GM12878 (cell line): ENCODE data around the gene FLVCR2. TPM values are rescaled to one million over a fixed set of nuclear protein-coding genes. Genes with fewer than 3 reads are reported as not detected.

ENCODE experiments used
- ATAC-seq: fragments of 200-7000 bp; cut with Tn5 transposase; 3 replicates; pipeline ENCODE4 v1.9.1; 2020; ENCODE audit warnings: mild to moderate bottlenecking, moderate library complexity
- BruUV-seq: library from RNA; stranded (reverse); fragments of 400-500 nt; replicated peaks from 2 replicates; lab custom pipeline; 2021; lab: Mats Ljungman, UMichigan
- CTCF ChIA-PET: fragments of 300-600 bp; sonication (Branson Sonifier 250); formaldehyde crosslinking; extraction: SDS; loops from one replicate; lab custom pipeline; 2021; ENCODE audit warnings: inconsistent platforms; lab: Yijun Ruan, JAX
- POLR2A ChIA-PET: fragments of 350-600 bp; formaldehyde crosslinking; extraction: SDS; loops from one replicate; lab custom pipeline; 2021; ENCODE audit warnings: inconsistent platforms; lab: Charles Lee
- RAD21 ChIA-PET: fragments of 300-600 bp; sonication (Branson Sonifier 250); formaldehyde crosslinking; loops from one replicate; lab custom pipeline; 2023; ENCODE audit warnings: antibody characterized with exemption; ENCODE audit not compliant: unreplicated experiment; lab: Charles Lee
- SMC1A ChIA-PET: fragments of 300-600 bp; sonication (Branson Sonifier 250); formaldehyde crosslinking; loops from one replicate; lab custom pipeline; 2023; ENCODE audit not compliant: unreplicated experiment, uncharacterized antibody; lab: Charles Lee
- DNase-seq: peaks from one replicate; pipeline ENCODE4 v3.0.0-alpha.2; 2011; ENCODE audit warnings: low read depth, low spot score
- FAIRE-seq: peaks from 3 replicates; lab custom pipeline; 2011; peaks lifted over from hg19 to GRCh38; lab: Jason Lieb, UNC
- H2AFZ ChIP-seq: 2 replicates; pipeline ENCODE4 v1.6.0; 2011; ENCODE audit warnings: low read depth, low read length, control low read depth; ENCODE audit not compliant: control insufficient read depth
- H3K27ac ChIP-seq: 2 replicates; pipeline ENCODE4 v1.5.1; 2011; ENCODE audit warnings: control low read depth; ENCODE audit not compliant: control insufficient read depth, insufficient read depth
- H3K27me3 ChIP-seq, 2 experiments: replicated peaks in 1 of 2; 2 replicates each; pipeline versions ENCODE4 v1.6.0 to v1.6.1; 2011; ENCODE audit warnings: low read length in 1 of 2; ENCODE audit not compliant: control insufficient read depth in 2 of 2, insufficient read depth in 2 of 2
- H3K36me3 ChIP-seq, 2 experiments: 2 replicates each; pipeline ENCODE4 v1.5.1; 2011; ENCODE audit warnings: low read length in 1 of 2; ENCODE audit not compliant: control insufficient read depth in 2 of 2, insufficient read depth in 2 of 2
- H3K4me1 ChIP-seq: 2 replicates; pipeline ENCODE4 v1.6.1; 2011; ENCODE audit warnings: mild to moderate bottlenecking, low read length, moderate library complexity, mixed read lengths; ENCODE audit not compliant: control insufficient read depth, insufficient read depth
- H3K4me2 ChIP-seq: 2 replicates; pipeline ENCODE4 v1.6.0; 2011; ENCODE audit warnings: control low read depth; ENCODE audit not compliant: control insufficient read depth, insufficient read depth
- H3K4me3 ChIP-seq: fragments of 200-600 bp; sonication (generic); 2 replicates; pipeline ENCODE4 v1.5.1; 2016
- H3K79me2 ChIP-seq: 2 replicates; pipeline ENCODE4 v1.6.0; 2011; ENCODE audit warnings: low read length; ENCODE audit not compliant: control insufficient read depth, insufficient read depth
- H3K9ac ChIP-seq: 2 replicates; pipeline ENCODE4 v1.8.0; 2011; ENCODE audit warnings: low read length, control low read depth, mixed read lengths; ENCODE audit not compliant: control insufficient read depth, insufficient read depth
- H3K9me3 ChIP-seq: replicated peaks from 3 replicates; pipeline ENCODE4 v1.5.1; 2011; ENCODE audit warnings: mild to moderate bottlenecking, low read length; ENCODE audit not compliant: control insufficient read depth, insufficient read depth
- H4K20me1 ChIP-seq: 2 replicates; pipeline ENCODE4 v1.6.0; 2011; ENCODE audit not compliant: control insufficient read depth, insufficient read depth
- ATF7 ChIP-seq: fragments of 450-650 bp; IDR thresholded peaks from 2 replicates; pipeline ENCODE4 v1.6.1; 2016; ENCODE audit warnings: low read depth, mild to moderate bottlenecking
- RELA ChIP-seq: fragments of 450-650 bp; IDR thresholded peaks from 2 replicates; pipeline ENCODE4 v1.8.0; 2014; ENCODE audit warnings: borderline replicate concordance; ENCODE audit not compliant: partially characterized antibody
- SIN3A ChIP-seq: IDR thresholded peaks from 2 replicates; pipeline ENCODE4 v1.6.1; 2012; ENCODE audit warnings: low read depth, low read length, improper control_type of control experiment
- TAF1 ChIP-seq: IDR thresholded peaks from 2 replicates; pipeline ENCODE4 v1.6.1; 2011; ENCODE audit warnings: mild to moderate bottlenecking, low read depth, low read length, borderline replicate concordance
- TBL1XR1 ChIP-seq: IDR thresholded peaks from 2 replicates; pipeline ENCODE4 v1.6.1; 2012; ENCODE audit warnings: low read depth, low read length, improper control_type of control experiment
- ZNF207 ChIP-seq: fragments of 450-650 bp; IDR thresholded peaks from 2 replicates; pipeline ENCODE4 v1.6.1; 2014; ENCODE audit warnings: antibody characterized with exemption, mild to moderate bottlenecking, borderline replicate concordance
- ZNF384 ChIP-seq: IDR thresholded peaks from 2 replicates; pipeline ENCODE4 v1.6.1; 2012; ENCODE audit warnings: low read depth, mild to moderate bottlenecking, low read length, improper control_type of control experiment, borderline replicate concordance
- ZSCAN29 ChIP-seq: fragments of 450-650 bp; IDR thresholded peaks from 2 replicates; pipeline ENCODE4 v1.6.1; 2017; ENCODE audit warnings: mild to moderate bottlenecking, moderate library complexity
- WGBS: methylation state at CpG from one replicate; pipeline ENCODE4 v1.1.6; 2016; ENCODE audit warnings: low lambda C conversion rate; ENCODE audit not compliant: insufficient replicate concordance, insufficient coverage; ENCODE audit errors: missing lambda C conversion rate; 5-methylcytosine and 5-hydroxymethylcytosine counted together
- in situ Hi-C: fragments of 300-500 bp; cut with MboI; formaldehyde crosslinking; loops from 9 replicates; pipeline ENCODE4 v1.14.3; 2018; ENCODE audit warnings: mixed read lengths
- intact Hi-C: fragments of 100-400 bp; cut with micrococcal nuclease; formaldehyde crosslinking; loops from one replicate; pipeline ENCODE4 v1.14.2; 2022; ENCODE audit not compliant: unreplicated experiment
- polyA plus RNA-seq, 11 experiments: library from polyadenylated mRNA; depleted of rRNA in 4 of 11; unstranded in 6 of 11; stranded (reverse) in 5 of 11; fragments of >200 nt; fragmentation: Nextera tagmentation in 4 of 11; fragmentation: Illumina TruSeq in 1 of 11; extraction: Ambion mirVana in 4 of 11; extraction: Trizol in 1 of 11; gene quantifications; 1 replicate in 1 of 11; 2 replicates in 10 of 11; pipeline versions ENCODE4 v1.2.1 to v1.2.3, GENCODE V29; 2011 to 2016; ENCODE audit warnings: inconsistent platforms in 2 of 11, missing spikeins in 2 of 11, low read depth in 1 of 11
- total RNA-seq, 4 experiments: library from RNA; depleted of rRNA in 3 of 4; stranded (reverse); fragments of >200 nt in 3 of 4; fragmentation: Illumina TruSeq in 1 of 4; extraction: Trizol in 1 of 4; gene quantifications; 2 replicates each; pipeline versions ENCODE4 v1.2.1 to v1.2.3, GENCODE V29; 2013 to 2021
- TF ChIP-seq, protein P1 (sequence below): fragments of 450-650 bp; formaldehyde crosslinking; IDR thresholded peaks from 2 replicates; pipeline ENCODE4 v1.5.0; 2022; ENCODE audit warnings: mild to moderate bottlenecking, missing genetic modification characterization

Gene FLVCR2
- total and polyA plus RNA-seq, 10 of the 15 experiments (the other 5 are each of a cell fraction or from before 2014, with no cell fraction given), result 0.24 to 3.7 (median 1.6) TPM

GRCh38 chr14:75568140-75568539, 10.3 kb upstream of the FLVCR2 start:
- no peak for ATAC-seq
- H3K79me2 ChIP-seq, result no peaks in the 10 kb centered on the region
- no peak for TF ChIP-seq RELA
- no peak for TF ChIP-seq ZNF207
- no peak for TF ChIP-seq ZSCAN29
- no peak for TF ChIP-seq TBL1XR1
- no peak for TF ChIP-seq SIN3A
- no peak for TF ChIP-seq ZNF384
- TF ChIP-seq ATF7, result no peak
- POLR2A ChIA-PET, result interaction anchor here (1.0 kb wide), 1 partner anchor 47 kb away, joined by 3 read pairs; no protein-coding TSS in a partner anchor
- no peak overlapping the region for H3K9ac ChIP-seq
- H3K9me3 ChIP-seq, result no peaks in the 10 kb centered on the region
- in situ Hi-C loops, result no loop called here
- CTCF ChIA-PET, result interaction anchor here (1.8 to 14.9 kb wide), 4 partner anchors 8 to 87 kb away, joined by 5 to 578 read pairs (median 90); partner anchors contain the start of genes BATF, ERG28 and TTLL5
- no peaks in the 10 kb centered on the region for H3K27me3 ChIP-seq
- no peak overlapping the region for H3K4me2 ChIP-seq
- RAD21 ChIA-PET, result interaction anchor here (0.8 to 1.4 kb wide), 2 partner anchors 43 to 81 kb away, joined by 3 to 4 read pairs; no protein-coding TSS in a partner anchor
- peaks cover 21% of the 10 kb centered on the region for H3K4me1 ChIP-seq
- BruUV-seq, result no TSS peak
- H3K36me3 ChIP-seq, result no peaks in the 10 kb centered on the region
- H3K27ac ChIP-seq, result no peak overlapping the region
- SMC1A ChIA-PET, result interaction anchor here (1.3 to 1.8 kb wide), 5 partner anchors 9 to 87 kb away, joined by 3 to 8 read pairs (median 5); partner anchors contain the start of gene FLVCR2
- H3K4me3 ChIP-seq, result no peak overlapping the region
- no peak for FAIRE-seq
- 87% methylated on average over 7 of the region's 7 CpGs for WGBS
- intact Hi-C loops, result loop anchor here (10.0 kb wide), 1 partner anchor 433 kb away; no protein-coding TSS in a partner anchor
- DNase-seq, result no peak
- no peak overlapping the region for H2AFZ ChIP-seq
- no peaks in the 10 kb centered on the region for H4K20me1 ChIP-seq

DNA sequence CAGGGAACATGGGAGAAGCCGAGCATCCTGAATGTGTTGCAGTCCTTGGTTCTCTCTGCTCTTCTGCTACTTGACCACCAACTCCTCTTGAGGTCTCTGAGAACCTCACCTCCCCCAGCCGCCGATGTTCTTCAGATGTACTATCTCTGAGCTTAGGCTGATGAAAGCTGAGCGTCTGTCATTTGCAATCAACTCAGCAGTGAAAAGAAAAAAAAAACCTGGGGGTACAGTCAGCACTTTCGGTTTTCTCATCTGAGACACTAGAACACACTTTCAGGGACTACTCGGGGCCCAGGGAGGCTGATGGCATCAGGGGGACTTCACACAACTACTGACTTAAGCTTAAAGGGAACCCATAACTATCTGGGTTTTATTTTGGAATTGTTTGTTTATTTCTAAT, 9.6 kb upstream of the FLVCR2 start:
- ChIA-PET RAD21 (interaction anchor here (0.8 to 1.4 kb wide), 5 partner anchors 8 to 81 kb away, joined by 3 to 5 read pairs (median 4); no protein-coding TSS in a partner anchor), CTCF (interaction anchor here (0.8 to 14.9 kb wide), 5 partner anchors 8 to 259 kb away, joined by 3 to 578 read pairs (median 27); partner anchors contain the start of genes BATF, ERG28 and TTLL5), SMC1A (interaction anchor here (0.7 to 1.8 kb wide), 6 partner anchors 9 to 89 kb away, joined by 3 to 8 read pairs (median 4); partner anchors contain the start of gene FLVCR2), POLR2A (interaction anchor here (1.0 to 1.5 kb wide), 2 partner anchors 44 to 48 kb away, joined by 3 to 6 read pairs; no protein-coding TSS in a partner anchor)
- no TSS peak for BruUV-seq
- Histone ChIP-seq H3K27ac (no peak overlapping the region), H3K4me1 (peaks cover 21% of the 10 kb centered on the region), H3K4me3 (no peak overlapping the region), H3K9me3 (no peaks in the 10 kb centered on the region), H2AFZ (peak overlapping the region; percentile 59), H3K9ac (no peak overlapping the region), H3K4me2 (peak overlapping the region; percentile 63), H3K79me2 (no peaks in the 10 kb centered on the region), H3K36me3 (no peaks in the 10 kb centered on the region), H4K20me1 (no peaks in the 10 kb centered on the region), H3K27me3 (no peaks in the 10 kb centered on the region)
- 55% methylated on average over 6 of the region's 6 CpGs for WGBS
- no peak for DNase-seq
- peak; percentile 44 for ATAC-seq
- intact Hi-C loops, result loop anchor here (10.0 kb wide), 1 partner anchor 434 kb away; no protein-coding TSS in a partner anchor
- in situ Hi-C loops, result no loop called here
- FAIRE-seq, result no peak
- no peak for TF ChIP-seq TAF1
- TF ChIP-seq, protein P1, sequence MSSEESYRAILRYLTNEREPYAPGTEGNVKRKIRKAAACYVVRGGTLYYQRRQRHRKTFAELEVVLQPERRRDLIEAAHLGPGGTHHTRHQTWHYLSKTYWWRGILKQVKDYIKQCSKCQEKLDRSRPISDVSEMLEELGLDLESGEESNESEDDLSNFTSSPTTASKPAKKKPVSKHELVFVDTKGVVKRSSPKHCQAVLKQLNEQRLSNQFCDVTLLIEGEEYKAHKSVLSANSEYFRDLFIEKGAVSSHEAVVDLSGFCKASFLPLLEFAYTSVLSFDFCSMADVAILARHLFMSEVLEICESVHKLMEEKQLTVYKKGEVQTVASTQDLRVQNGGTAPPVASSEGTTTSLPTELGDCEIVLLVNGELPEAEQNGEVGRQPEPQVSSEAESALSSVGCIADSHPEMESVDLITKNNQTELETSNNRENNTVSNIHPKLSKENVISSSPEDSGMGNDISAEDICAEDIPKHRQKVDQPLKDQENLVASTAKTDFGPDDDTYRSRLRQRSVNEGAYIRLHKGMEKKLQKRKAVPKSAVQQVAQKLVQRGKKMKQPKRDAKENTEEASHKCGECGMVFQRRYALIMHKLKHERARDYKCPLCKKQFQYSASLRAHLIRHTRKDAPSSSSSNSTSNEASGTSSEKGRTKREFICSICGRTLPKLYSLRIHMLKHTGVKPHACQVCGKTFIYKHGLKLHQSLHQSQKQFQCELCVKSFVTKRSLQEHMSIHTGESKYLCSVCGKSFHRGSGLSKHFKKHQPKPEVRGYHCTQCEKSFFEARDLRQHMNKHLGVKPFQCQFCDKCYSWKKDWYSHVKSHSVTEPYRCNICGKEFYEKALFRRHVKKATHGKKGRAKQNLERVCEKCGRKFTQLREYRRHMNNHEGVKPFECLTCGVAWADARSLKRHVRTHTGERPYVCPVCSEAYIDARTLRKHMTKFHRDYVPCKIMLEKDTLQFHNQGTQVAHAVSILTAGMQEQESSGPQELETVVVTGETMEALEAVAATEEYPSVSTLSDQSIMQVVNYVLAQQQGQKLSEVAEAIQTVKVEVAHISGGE, result no peak
